Measurements from ENCODE around the gene PRMT2.

DNA sequence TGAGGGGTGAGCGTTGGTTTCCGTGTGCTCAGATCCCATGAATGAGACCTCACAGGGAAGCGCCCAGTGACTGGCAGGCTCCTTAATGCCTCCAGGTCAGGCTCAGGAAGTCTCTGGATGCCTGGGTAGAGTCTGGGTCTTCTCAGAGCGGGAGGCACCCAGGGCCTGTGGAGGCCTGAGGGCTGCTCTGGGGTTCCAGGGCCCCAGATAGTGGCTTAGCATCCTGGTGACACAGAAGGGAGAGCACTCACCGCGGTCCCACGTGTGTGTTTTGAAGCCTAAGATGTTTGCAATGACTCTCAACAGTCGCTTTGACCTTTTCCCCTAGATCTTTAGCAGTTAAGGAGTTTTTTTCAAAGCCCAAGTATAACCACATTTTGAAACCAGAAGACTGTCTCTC, 25.0 kb downstream of the PRMT2 start:
- TF ChIP-seq, protein P1, sequence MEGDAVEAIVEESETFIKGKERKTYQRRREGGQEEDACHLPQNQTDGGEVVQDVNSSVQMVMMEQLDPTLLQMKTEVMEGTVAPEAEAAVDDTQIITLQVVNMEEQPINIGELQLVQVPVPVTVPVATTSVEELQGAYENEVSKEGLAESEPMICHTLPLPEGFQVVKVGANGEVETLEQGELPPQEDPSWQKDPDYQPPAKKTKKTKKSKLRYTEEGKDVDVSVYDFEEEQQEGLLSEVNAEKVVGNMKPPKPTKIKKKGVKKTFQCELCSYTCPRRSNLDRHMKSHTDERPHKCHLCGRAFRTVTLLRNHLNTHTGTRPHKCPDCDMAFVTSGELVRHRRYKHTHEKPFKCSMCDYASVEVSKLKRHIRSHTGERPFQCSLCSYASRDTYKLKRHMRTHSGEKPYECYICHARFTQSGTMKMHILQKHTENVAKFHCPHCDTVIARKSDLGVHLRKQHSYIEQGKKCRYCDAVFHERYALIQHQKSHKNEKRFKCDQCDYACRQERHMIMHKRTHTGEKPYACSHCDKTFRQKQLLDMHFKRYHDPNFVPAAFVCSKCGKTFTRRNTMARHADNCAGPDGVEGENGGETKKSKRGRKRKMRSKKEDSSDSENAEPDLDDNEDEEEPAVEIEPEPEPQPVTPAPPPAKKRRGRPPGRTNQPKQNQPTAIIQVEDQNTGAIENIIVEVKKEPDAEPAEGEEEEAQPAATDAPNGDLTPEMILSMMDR (conservative IDR thresholded peaks at IDR 0.05), result no peak
- TF ChIP-seq EZH2 (IDR thresholded peaks at IDR 0.05; ENCODE audit: low read depth), result no peak
